Astrocyte of the spinal cord (primary cell): ENCODE data around the gene PPP2R3B.

Experiments used
- DNase-seq: peaks from one replicate; pipeline ENCODE4 v3.0.0; 2011; ENCODE audit warnings: low read depth, low spot score
- H3K4me3 ChIP-seq: 2 replicates; pipeline ENCODE4 v1.5.1; 2011; ENCODE audit warnings: low read depth, mild to moderate bottlenecking, low read length, moderate library complexity
- CTCF ChIP-seq: IDR thresholded peaks from 2 replicates; pipeline ENCODE4 v1.5.1; 2012; ENCODE audit warnings: low read depth, mild to moderate bottlenecking, low read length, inconsistent platforms
- in situ Hi-C: cut with HindIII; loops from 2 replicates; pipeline ENCODE4 v1.10.0; 2017; ENCODE audit warnings: low sequenced_read_pairs

Gene PPP2R3B

GRCh38 chrX:357693-358471 lies 28.8 kb downstream of the PPP2R3B start:
- no peak for TF ChIP-seq CTCF
- DNase-seq, result peak; percentile 29
- no peak overlapping the region for H3K4me3 ChIP-seq
- in situ Hi-C loops, result no loop called here

GRCh38 chrX:357035-357692 lies 29.5 kb downstream of the PPP2R3B start:
- no peak for DNase-seq
- no peak for TF ChIP-seq CTCF
- in situ Hi-C loops, result no loop called here
- H3K4me3 ChIP-seq, result no peak overlapping the region

- in situ Hi-C loops, result no loop called here
- TF ChIP-seq CTCF, result no peak
- DNase-seq, result peak; percentile 58
- H3K4me3 ChIP-seq, result no peak overlapping the region
These were observed 30.2 kb downstream of the PPP2R3B start for GRCh38 chrX:356385-357034.

- in situ Hi-C loops, result no loop called here
- H3K4me3 ChIP-seq, result no peak overlapping the region
- DNase-seq, result no peak
- TF ChIP-seq CTCF, result no peak
These were observed 31.2 kb downstream of the PPP2R3B start for GRCh38 chrX:355329-356050.

GRCh38 chrX:353566-354535 lies 32.9 kb downstream of the PPP2R3B start:
- H3K4me3 ChIP-seq, result no peak overlapping the region
- in situ Hi-C loops, result no loop called here
- no peak for TF ChIP-seq CTCF
- DNase-seq, result no peak
